K562 (cell line): ENCODE results near the gene GPR78. TPM values are rescaled to one million over a fixed set of nuclear protein-coding genes. Genes with fewer than 3 reads are reported as not detected.
A peak's percentile ranks its signal among the peaks of the same experiment; 100 is the strongest.

ENCODE experiments used
- CHAMP1 ChIP-seq: fragments of 450-650 bp; IDR thresholded peaks from 2 replicates; pipeline ENCODE4 v1.6.1; 2016; ENCODE audit warnings: mild to moderate bottlenecking
- CXXC5 ChIP-seq: fragments of 250-450 bp; sonication (Bioruptor Pico); IDR thresholded peaks from 2 replicates; pipeline ENCODE4 v1.8.0; 2022; ENCODE audit warnings: inconsistent platforms, mild to moderate bottlenecking, moderate library complexity
- GATAD2A ChIP-seq: fragments of 450-650 bp; IDR thresholded peaks from 2 replicates; pipeline ENCODE4 v1.6.1; 2017
- HOXB6 ChIP-seq: fragments of 250-450 bp; sonication (Bioruptor Pico); IDR thresholded peaks from 2 replicates; pipeline ENCODE4 v1.5.1; 2022; ENCODE audit warnings: mild to moderate bottlenecking, borderline replicate concordance
- MAFK ChIP-seq: IDR thresholded peaks from 2 replicates; pipeline ENCODE4 v1.6.1; 2011; ENCODE audit warnings: low read length, improper control_type of control experiment
- MLX ChIP-seq, 2 experiments: fragments of 450-650 bp in 1 of 2; sonication (generic) in 1 of 2; formaldehyde crosslinking; conservative IDR thresholded peaks; 2 replicates each; pipeline versions ENCODE4 v1.4.0 to v1.8.1; 2020 to 2022; ENCODE audit warnings: mild to moderate bottlenecking in 1 of 2, missing genetic modification reagents in 1 of 2
- NKRF ChIP-seq: fragments of 450-650 bp; IDR thresholded peaks from 2 replicates; pipeline ENCODE4 v1.6.1; 2016; ENCODE audit warnings: borderline replicate concordance
- POLR2AphosphoS5 ChIP-seq: IDR thresholded peaks from 2 replicates; pipeline ENCODE4 v1.6.1; 2011; ENCODE audit warnings: mild to moderate bottlenecking, low read depth, low read length, moderate library complexity; ENCODE audit not compliant: control insufficient read depth, insufficient read depth
- SAP30 ChIP-seq: fragments of 200-600 bp; sonication (generic); IDR thresholded peaks from 2 replicates; pipeline ENCODE4 v1.6.1; 2012; ENCODE audit warnings: borderline replicate concordance, low read depth, mild to moderate bottlenecking, moderate library complexity, low read length, control low read depth, inconsistent platforms; ENCODE audit not compliant: insufficient read depth, poor library complexity, severe bottlenecking
- SRSF3 ChIP-seq: fragments of 200-400 bp; formaldehyde crosslinking; IDR thresholded peaks from 2 replicates; pipeline ENCODE4 v1.6.1; 2016; ENCODE audit warnings: mild to moderate bottlenecking, low read length, moderate library complexity; ENCODE audit not compliant: insufficient read depth
- SRSF7 ChIP-seq: fragments of 200-400 bp; formaldehyde crosslinking; optimal IDR thresholded peaks from 2 replicates; pipeline ENCODE3; 2017; ENCODE audit warnings: mild to moderate bottlenecking, low read depth, low read length
- THRA ChIP-seq: fragments of 450-650 bp; IDR thresholded peaks from 2 replicates; pipeline ENCODE4 v1.6.1; 2017; ENCODE audit warnings: mild to moderate bottlenecking, moderate library complexity
- THRAP3 ChIP-seq: fragments of 450-650 bp; IDR thresholded peaks from 2 replicates; pipeline ENCODE4 v1.6.1; 2016; ENCODE audit warnings: mild to moderate bottlenecking, inconsistent platforms, borderline replicate concordance
- ZC3H4 ChIP-seq: sonication (generic); formaldehyde crosslinking; IDR thresholded peaks from 2 replicates; pipeline ENCODE4 v1.9.0; 2021; ENCODE audit warnings: missing genetic modification reagents, borderline replicate concordance
- ZNF347 ChIP-seq: fragments of 450-650 bp; formaldehyde crosslinking; IDR thresholded peaks from 2 replicates; pipeline ENCODE4 v1.4.0; 2020; ENCODE audit warnings: low read depth, mild to moderate bottlenecking, moderate library complexity
- ZNF639 ChIP-seq, 2 experiments: fragments of 200-800 bp in 1 of 2; sonication (Bioruptor generic) in 1 of 2; sonication (generic) in 1 of 2; formaldehyde crosslinking in 1 of 2; IDR thresholded peaks in 1 of 2; conservative IDR thresholded peaks in 1 of 2; 2 replicates each; pipeline versions ENCODE4 v1.5.0 to v1.6.1; 2016 to 2020; ENCODE audit warnings: missing compliant biosample characterization in 1 of 2, missing genetic modification characterization in 1 of 2, missing genetic modification reagents in 1 of 2
- ZNF778 ChIP-seq: fragments of 450-650 bp; formaldehyde crosslinking; IDR thresholded peaks from 2 replicates; pipeline ENCODE4 v1.4.0; 2020; ENCODE audit warnings: mild to moderate bottlenecking, moderate library complexity
- polyA plus RNA-seq, 8 experiments: library from polyadenylated mRNA; depleted of rRNA in 4 of 8; stranded (reverse) in 5 of 8; unstranded in 3 of 8; fragments of >200 nt; fragmentation: Nextera tagmentation in 2 of 8; fragmentation: Illumina TruSeq in 1 of 8; extraction: Ambion mirVana in 2 of 8; extraction: Trizol in 1 of 8; gene quantifications; 2 replicates each; pipeline versions ENCODE4 v1.2.1 to v1.2.3, GENCODE V29; 2011 to 2014; ENCODE audit warnings: inconsistent platforms in 1 of 8, missing spikeins in 1 of 8
- total RNA-seq, 7 experiments: library from RNA; depleted of rRNA in 6 of 7; stranded (reverse); fragments of >200 nt in 6 of 7; fragmentation: Illumina TruSeq in 2 of 7; extraction: Trizol in 2 of 7; gene quantifications; 2 replicates each; pipeline versions ENCODE4 v1.2.1 to v1.2.3, GENCODE V29; 2011 to 2021; ENCODE audit warnings: low replicate concordance in 1 of 7

The GPR78 gene
- total and polyA plus RNA-seq, 9 of the 15 experiments (the other 6 are each of a cell fraction or from before 2014, with no cell fraction given): 0.04 to 0.13 (median 0.07) TPM; not detected in 4

- TF ChIP-seq THRAP3 (no peak), SRSF7 (no peak), CHAMP1 (no peak), ZNF347 (CRISPR knock-in tag) (no peak), MAFK (peak; percentile 91), NKRF (no peak), THRA (no peak), HOXB6 (no peak), SRSF3 (no peak), POLR2AphosphoS5 (no peak), ZNF639 (CRISPR knock-in tag; conservative IDR thresholded peaks at IDR 0.05 in 1 of 2, IDR thresholded peaks at IDR 0.05 in 1 of 2) (no peak; a peak in 1 of 4 replicates), SAP30 (no peak), ZC3H4 (CRISPR knock-in tag) (no peak), ZNF778 (CRISPR knock-in tag) (no peak), GATAD2A (no peak; the same call in 1 of the 2 replicates), CXXC5 (peak; percentile 58), MLX (CRISPR knock-in tag; conservative IDR thresholded peaks at IDR 0.05) (no peak)
Measured at GRCh38 chr4:8547108-8547911, 32.9 kb upstream of the GPR78 start (continued).
